Cardiac septum (tissue), 1 donor: Measurements from ENCODE around the gene DOCK9. TPM values are rescaled to one million over a fixed set of nuclear protein-coding genes. Genes with fewer than 3 reads are reported as not detected.

Experiments used
- DNase-seq: peaks from one replicate; pipeline ENCODE4 v3.0.0-alpha.2; 2020; ENCODE audit warnings: low spot score
- intact Hi-C: fragments of 100-400 bp; cut with DNase I; formaldehyde crosslinking; loops from one replicate; pipeline ENCODE4 v1.14.0; 2022
- total RNA-seq: library from RNA; stranded (reverse); fragmentation: NEBNext Ultra II Directional; extraction: Animal tissue kit (Norgen Biotek cat#: 25700); gene quantifications from one replicate; pipeline ENCODE4 v1.2.1, GENCODE V29; 2021
- donor health status: DM: no; HTN: no; CAD: no.

Gene DOCK9
- total RNA-seq, 1 donor from 2014 or later: 30.6 TPM

DNA sequence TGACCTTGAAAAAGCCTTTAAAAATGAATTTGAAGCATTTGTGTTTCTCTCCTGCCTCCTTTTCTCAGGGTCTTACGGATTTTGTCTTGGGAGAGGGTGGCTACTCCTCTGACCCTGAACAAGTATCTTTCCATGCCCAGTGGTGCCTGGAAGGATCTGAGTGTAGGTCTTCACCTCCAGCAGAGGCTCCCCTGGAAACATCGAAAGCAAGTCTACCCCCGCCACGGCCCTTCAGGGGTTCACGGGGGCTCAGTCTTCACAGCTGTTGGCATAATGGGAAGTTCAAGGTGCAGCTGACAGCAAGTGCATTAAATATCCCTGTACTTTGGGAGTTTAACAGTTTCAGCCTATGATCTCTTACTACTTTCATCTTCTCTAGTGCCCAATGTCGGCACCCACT, 182.6 kb downstream of the DOCK9 start:
- DNase-seq: no peak

DNA sequence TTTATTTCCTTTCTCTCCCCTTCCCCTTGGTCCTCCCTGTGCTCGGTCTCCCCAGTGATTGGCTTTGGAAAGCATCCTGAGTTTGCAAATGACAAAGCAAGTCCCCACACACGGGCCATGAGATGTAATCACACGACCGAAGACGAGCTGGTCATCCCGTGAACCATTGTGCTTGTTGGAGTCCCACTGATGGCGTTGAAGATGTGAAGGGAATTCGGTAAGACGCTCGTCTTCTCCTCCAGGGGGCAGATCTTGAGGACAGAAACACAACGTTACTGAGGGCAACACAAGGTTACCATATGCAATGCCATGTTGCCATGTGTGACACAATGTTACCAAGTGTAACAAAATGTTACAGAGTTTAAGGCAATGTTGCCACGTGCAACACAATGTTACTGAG, 183.4 kb downstream of the DOCK9 start:
- no peak for DNase-seq
- intact Hi-C loops: no loop called here

More for the DNA sequence above, 182.6 kb downstream of the DOCK9 start:
- intact Hi-C loops: no loop called here

DNA sequence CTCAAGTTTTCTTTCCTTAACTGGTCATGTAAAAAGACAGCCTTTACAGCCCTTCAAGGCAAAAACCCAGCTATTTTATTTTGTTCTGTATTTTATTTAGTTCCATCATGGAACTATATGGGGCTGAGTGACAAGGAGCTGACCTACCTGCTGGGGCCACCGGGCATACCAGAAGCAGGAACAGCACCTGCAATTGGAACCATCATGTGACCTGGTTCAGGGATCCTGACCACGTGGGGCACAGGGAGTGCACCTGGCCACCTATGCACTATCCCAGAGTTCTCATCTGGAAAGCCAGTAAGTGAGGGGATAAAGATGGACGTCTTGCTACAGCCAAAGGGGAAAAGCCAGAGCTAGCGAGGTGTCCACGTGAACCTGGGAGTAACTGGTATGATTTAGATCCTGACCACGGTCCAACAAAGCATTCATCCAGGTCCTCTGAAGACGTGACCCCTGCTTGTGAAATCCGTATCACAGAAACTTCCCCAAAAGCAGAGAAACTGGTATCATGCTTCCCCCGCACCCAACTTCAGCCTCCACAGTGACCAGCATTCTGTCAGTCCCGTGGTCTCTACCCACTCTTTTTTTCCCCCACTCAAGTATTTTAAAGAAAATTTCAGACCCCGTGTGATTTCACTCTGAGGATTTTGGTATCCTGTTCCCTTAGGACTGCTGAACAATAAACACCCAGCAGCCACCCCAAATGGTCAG, 184.9 kb downstream of the DOCK9 start:
- intact Hi-C loops: no loop called here
- no peak for DNase-seq

DNA sequence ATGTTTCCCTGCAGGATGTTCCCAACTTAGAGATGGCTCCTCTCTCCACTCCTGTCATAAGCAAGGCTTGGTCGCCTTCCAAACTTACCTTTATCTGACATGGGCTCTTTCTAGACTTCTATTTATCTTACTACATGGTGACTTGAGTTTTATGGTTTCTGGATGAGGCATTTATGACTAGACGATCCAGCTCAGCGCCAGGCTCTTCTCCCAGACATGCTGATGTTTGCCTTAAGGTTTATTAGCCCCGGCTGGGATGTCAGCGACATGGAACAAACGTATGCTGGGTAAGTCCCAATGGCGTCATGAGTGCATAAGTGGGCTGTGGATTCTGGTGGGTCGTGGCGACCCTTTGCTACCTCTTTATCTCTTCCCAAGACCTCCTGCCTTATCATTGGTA, 185.5 kb downstream of the DOCK9 start:
- DNase-seq: no peak
- intact Hi-C loops: no loop called here

DNA sequence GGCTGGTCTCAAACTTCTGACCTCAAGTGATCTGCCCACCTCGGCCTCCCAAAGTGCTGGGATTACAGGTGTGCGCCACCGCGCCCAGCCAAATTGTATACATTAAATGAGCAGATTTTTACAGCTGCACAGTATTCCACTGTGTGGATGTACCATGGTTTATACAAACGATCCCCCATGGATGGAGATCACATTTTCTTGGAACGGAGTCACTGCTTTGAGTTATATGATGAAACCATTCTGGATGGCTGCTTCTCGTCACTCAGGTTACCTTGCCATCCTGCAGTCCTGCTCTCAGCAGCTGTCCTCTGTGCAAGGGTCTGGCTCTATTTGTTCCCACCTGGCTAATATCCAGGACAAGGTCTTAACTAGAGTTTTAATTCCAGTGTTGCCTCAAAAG, 186.3 kb downstream of the DOCK9 start:
- intact Hi-C loops: no loop called here
- DNase-seq: no peak

DNA sequence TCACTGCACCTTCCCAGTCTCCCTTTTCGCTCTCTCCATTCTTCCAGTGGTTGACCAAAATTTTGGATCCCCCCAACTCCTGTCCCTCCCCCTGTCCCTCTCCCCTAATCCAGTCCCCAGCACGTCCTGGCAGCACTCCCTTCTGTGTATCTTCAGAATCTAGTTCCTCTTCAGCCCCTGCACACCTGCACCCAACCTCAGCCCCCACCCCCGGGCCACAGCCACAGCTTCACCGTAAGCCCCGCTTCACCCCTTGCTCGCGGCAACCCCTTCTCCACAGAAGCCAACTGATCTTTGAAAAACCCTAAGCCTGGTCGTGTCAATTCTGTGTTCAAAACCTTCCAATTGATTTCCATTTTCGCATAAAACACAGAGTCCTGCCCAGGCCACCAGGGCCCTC, 189.9 kb downstream of the DOCK9 start:
- intact Hi-C loops: no loop called here
- no peak for DNase-seq

DNA sequence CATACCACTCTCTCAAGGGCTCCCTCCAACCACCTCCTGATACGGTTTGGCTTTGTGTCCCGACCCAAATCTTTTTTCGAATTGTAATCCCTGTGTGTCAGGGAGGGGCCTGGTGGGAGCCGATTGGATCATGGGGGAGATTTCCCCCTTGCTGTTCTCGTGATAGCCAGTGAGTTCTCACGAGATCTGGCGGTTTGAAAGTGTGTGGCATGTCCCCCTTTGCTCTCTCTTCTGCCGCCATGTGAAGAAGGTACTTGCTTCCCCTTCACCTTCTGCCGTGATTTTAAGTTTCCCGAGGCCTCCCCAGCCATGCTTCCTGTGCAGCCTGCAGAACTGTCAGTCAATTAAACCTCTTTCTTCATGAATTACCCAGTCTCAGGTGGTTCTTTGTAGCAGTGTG, 190.7 kb downstream of the DOCK9 start:
- DNase-seq: no peak
- intact Hi-C loops: no loop called here

DNA sequence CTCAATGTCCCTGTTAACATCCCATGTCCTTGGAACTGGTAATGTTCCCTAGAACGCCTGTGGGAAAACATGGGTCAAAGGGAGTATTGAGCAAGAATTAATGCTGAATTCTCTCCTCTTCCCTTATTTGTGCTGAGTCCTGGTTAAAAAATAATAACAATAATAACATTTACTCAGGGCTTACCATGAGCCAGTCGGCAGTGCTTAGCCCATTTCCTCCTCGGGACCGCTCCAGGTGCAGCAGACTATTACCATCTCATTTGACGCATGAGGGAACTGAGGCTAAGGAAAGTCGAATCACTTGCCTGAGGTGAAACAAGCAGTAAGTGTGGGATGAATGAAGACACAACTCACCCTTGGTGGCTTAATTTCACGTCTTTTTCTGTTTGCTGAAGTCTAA, 191.8 kb downstream of the DOCK9 start:
- DNase-seq: no peak
- intact Hi-C loops: no loop called here

DNA sequence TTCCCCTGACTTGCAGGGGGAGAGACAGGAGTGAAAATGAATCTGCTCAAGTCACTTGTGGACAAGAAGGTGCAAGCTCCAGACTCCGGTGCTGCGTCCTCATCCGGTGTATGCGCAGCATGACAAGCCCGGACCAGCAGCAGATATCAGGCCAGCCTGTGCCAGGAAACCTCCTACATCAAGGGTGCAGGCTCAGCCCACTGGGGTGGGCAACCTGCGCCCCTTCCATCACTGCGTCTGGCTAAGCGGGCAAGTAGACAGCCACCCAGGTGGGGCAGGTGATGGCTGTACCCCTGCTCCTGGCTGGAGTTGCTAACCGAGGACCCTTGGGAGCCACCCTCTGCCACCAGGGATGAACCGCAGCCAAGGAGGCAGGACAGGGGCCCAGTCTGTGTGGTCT, 192.5 kb downstream of the DOCK9 start:
- intact Hi-C loops: no loop called here
- DNase-seq: no peak

DNA sequence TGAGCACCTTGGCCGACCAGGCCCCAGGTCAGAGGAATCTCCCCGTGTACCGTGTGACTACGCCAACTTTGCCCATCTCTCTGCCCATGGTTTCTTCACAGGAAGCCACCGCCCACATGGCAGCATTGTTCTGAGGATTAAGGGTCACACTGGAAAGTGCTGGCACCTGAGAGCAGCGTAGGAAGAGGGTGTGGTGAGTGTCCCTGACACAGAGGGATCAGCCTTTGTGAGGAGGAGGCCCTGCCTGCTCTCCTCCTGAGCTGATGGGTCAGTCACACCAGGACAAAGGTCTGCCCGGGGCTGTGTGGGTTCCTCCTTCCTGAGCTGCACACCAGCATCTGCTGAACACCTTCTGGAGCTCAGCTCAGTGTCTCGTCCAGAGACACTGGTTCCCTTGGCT, 193.2 kb downstream of the DOCK9 start:
- DNase-seq: no peak
- intact Hi-C loops: no loop called here

DNA sequence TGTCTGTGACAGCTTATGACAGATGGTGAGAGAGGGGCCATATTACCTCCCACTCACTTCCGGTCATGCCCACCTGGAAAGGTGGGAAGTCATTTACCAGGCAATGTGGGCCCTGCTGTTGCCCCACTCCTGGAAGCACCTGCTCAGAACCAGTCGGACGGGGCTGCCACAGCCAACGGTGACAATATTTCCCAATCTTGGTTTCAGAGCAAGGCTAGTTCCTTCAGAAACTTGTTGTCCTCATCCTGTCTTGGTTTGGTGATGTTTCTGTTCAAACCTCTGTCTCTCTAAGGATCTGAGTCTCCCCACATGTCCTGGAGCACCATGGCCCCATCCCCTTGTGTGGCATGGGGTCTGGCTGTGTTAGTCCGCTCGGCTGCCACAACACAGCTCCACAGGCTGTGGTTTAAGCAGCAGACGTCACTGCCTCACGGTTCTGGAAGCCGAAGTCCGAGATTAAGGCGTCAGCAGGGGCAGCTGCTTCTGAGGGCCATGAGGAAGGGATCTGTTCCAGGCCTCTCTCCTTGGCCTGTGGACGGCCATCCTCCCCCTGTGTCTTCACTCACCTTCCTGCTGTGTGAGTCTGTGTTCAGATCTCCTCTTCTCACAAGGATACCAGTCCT, 193.9 kb downstream of the DOCK9 start:
- DNase-seq: no peak
- intact Hi-C loops: no loop called here

DNA sequence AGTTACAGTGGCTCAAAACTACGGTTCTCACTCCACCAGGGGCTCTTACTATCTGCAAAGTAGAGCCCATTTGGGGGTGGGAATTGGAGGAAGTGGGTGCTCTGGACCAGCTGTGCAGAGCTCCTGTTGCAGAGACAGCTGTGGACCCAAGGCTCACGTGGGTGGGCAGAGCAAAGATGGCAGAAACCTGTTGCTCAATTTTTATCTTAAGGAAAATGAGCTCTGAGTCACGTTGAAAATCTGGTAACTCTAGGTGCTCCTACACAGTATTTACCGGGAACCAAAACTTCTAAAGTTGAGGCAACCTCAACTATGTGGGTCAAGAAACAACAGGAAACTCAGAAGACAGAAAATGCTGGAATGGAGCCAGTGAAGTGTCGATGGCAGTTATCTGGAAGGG, 195.2 kb downstream of the DOCK9 start:
- intact Hi-C loops: no loop called here

DNA sequence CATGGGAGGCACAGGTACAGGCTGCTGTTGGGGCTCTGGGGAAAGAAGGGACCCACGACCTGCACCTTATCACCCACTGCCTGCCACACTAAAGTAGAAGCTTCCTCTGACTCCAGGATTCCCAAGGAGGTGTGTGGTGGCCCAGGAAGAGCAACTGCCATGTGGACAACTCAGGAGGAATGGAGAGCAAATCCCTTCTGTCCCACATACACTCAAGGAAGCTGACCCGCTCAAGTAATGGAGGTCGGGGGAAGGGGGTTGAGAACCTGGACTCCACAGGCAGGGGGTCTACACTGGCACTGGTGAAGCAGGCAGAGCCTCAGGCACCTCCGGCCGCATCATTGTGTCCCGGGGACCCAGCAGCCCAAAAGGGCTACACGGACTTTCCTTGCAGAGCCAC, 196.0 kb downstream of the DOCK9 start:
- intact Hi-C loops: no loop called here
- DNase-seq: no peak

More for the DNA sequence above, 195.2 kb downstream of the DOCK9 start:
- DNase-seq: no peak

DNA sequence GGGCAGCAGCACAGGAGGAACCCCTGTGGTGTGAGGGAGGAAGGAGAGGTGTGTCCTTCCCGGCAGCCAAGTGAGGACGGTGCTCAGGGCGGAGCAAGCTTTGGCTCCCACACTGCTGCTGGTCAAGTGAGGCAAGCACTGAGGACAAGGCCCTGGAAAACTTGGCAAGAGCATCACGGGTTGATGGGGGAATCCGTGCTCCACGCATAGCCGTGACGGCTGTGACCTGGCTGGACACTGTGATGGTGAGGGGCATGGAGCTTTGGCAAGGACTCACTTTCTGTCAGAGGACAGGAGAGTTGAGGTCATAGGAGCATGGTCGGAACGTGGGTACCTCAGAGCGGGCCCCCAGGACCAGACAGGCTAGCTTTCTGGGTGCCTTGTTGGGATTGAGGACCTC, 196.4 kb downstream of the DOCK9 start:
- DNase-seq: no peak
- intact Hi-C loops: no loop called here

DNA sequence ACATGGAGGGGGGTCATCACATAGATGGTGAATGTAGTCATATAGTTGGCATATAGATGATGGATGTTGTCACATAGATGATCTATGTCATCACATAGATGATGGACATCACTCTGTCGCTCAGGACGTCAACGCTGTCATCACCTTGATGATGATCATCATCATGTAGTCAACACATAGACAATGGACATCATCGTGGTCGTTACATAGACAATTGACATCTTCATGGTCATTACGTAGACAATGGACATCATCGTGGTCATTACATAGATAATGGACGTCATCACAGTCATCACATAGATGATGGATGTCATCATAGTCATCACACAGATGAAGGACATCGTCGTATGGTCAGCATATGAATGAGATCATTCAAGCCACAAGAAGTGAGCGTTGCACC, 196.8 kb downstream of the DOCK9 start:
- intact Hi-C loops: no loop called here

DNA sequence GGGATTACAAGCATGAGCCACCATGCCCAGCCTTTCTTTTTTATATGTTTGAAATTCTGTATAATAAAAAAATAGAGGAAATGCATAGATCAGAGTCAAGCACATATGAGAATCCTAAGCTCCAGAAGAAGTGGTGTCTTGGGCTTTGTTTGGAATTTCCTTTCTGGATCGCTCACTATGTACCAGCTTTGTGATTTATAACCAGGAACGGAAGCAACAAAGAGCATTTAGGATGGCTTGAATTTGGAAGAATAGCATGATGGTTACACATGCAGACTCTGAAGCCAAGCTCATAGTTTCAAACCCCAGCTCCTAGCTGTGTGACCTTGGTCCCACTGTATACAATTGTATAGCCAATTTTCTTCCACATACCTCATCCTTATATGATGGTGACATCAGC, 197.4 kb downstream of the DOCK9 start:
- intact Hi-C loops: no loop called here
- DNase-seq: no peak

More for the DNA sequence above, 196.8 kb downstream of the DOCK9 start:
- no peak for DNase-seq

DNA sequence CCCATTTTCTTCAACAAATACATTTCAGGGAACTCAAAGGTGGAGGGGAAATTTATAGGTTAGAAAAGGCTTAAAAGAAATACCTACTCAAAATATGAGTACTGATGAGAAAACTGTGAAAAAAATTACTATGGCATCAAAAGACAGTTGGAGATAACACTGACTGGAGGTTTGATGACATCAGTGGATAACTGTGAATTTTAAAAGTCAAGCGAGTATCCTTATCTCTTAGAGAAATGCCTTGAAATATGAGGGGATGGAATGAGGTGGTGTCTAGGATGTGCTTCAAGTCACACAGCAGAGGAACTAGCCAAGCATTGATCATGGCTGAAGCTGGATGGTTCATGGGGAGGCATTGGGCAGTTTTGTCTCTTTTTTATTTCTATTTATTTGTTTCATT, 198.2 kb downstream of the DOCK9 start:
- intact Hi-C loops: no loop called here
- no peak for DNase-seq

DNA sequence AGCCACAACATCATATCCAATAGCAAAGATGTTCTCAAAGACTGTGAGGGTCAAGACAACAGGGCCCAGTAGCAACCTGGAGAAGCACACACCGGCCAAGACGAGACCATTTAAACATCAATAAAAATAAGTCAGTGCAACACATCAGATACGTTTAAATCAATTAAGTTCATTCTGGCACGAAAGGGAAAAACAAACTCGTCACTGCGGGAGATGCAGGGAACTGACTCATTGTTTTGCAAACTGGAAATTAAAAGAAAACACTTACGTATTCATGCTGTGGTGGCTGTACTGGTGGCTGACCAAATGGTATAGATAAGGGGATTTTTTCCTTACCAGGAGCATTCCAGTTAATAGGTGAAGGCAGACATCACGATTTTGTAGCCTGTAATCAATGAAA, 199.1 kb downstream of the DOCK9 start:
- no peak for DNase-seq
- intact Hi-C loops: no loop called here

DNA sequence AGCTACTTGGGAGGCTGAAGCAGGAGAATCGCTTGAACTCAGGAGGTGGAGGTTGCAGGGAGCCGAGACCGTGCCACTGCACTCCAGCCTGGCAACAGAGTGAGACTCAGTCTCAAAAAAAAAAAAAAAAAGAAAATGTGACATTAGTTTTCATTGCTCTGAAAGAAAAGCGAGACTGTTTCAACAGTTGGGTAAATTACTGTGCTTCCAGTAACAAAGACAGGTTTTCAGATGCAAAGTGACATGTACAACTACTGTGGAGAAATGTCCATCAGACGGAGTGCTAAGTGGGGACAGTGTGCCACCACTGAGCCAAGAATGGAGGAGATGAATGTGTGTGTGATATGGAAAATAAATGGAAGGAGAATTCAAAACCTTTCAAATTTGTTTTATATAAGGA, 201.2 kb downstream of the DOCK9 start:
- intact Hi-C loops: no loop called here
- no peak for DNase-seq

DNA sequence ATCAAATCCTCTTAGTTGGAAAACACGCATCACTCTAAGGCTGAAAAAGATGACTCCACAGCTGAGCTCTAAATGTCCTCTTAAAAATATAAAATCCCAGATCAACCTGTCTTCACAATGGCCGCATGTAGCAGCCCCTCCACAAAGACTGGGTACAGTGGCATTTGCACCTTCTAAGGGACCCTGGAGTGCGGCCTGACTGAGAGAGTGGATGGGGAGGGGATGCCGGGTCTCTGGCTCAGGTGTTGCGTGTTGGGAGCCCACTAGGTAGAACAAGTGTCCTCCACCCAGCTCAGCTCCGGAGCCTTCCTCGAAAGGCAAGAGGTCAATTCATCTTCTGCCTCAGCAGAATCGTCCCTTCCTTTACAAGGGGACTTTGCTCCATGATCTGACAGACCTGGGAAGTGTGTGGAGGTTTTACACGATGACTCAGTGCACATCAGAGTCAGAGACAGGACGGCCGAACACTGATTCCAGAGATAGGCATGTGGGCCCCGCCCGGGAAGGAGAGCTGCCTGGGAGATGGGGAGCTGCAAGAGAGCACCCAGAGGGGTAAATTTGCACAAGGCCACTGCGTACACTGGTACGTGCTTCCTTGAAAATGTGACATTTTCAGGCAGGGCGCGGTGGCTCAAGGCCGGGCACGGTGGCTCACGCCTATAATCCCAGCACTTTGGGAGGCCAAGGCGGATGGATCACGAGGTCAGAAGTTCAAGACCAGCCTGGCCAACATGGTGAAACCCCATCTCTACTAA, 201.8 kb downstream of the DOCK9 start:
- DNase-seq: no peak
- intact Hi-C loops: no loop called here

DNA sequence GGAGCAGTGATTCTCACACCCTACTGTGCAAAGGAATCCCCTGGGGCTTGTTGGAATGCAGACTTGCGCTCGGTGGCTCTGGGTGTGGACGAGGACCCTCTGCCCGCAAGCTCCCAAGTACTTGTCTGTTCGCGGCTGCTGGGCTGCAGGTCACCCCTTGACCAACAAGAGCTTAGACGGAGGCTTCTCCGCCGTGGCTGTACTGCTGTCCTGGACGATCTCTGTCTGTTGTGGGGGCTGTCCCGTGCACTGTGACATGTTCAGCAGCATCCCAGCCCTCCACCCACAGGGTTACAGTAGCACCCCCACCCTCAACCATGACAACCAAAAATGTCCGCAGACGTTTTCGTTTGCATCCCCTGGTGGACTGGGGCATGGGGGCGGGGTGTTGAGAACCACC, 202.5 kb downstream of the DOCK9 start:
- peak; percentile 60 for DNase-seq
- intact Hi-C loops: no loop called here
